B cell (primary cell): Measurements from ENCODE around the gene LSM4. TPM values are rescaled to one million over a fixed set of nuclear protein-coding genes. Genes with fewer than 3 reads are reported as not detected.

ENCODE experiments used
- ATAC-seq: fragments of 200-7000 bp; cut with Tn5 transposase; one replicate; pipeline ENCODE4 v1.10.0; 2021; ENCODE audit warnings: low read depth, mild to moderate bottlenecking, moderate number of reproducible peaks, moderate library complexity
- CTCF ChIA-PET: fragments of 350-600 bp; sonication (Branson Sonifier 250); formaldehyde crosslinking; loops from one replicate; lab custom pipeline; 2021; ENCODE audit warnings: antibody characterized with exemption, inconsistent platforms; lab: Charles Lee
- POLR2A ChIA-PET: fragments of 350-600 bp; sonication (Branson Sonifier 250); formaldehyde crosslinking; loops from one replicate; lab custom pipeline; 2021; ENCODE audit warnings: antibody characterized with exemption; lab: Charles Lee
- DNase-seq: peaks from one replicate; pipeline ENCODE4 v3.0.0; 2013
- H2AFZ ChIP-seq: 2 replicates; pipeline ENCODE4 v1.6.1; 2012; ENCODE audit warnings: mild to moderate bottlenecking, low read depth, low read length; ENCODE audit not compliant: insufficient read depth, poor library complexity, severe bottlenecking
- H3K27ac ChIP-seq, 2 donors: 1 replicate in 1 of 2; 2 replicates in 1 of 2; pipeline ENCODE4 v1.5.1; 2012 to 2013; ENCODE audit warnings: low read length in 2 of 2, mild to moderate bottlenecking in 2 of 2, moderate library complexity in 1 of 2
- H3K27me3 ChIP-seq, 4 experiments: fragments of 200-600 bp in 1 of 4; sonication (generic) in 1 of 4; replicated peaks in 1 of 4; 1 replicate in 2 of 4; 2 replicates in 2 of 4; pipeline versions ENCODE4 v1.6.1 to v1.7.0; 2013 to 2016; ENCODE audit warnings: low read length in 3 of 4, mild to moderate bottlenecking in 2 of 4, mixed read lengths in 1 of 4, moderate library complexity in 1 of 4; ENCODE audit not compliant: insufficient read depth in 4 of 4, control insufficient read depth in 3 of 4; ENCODE audit errors: control extremely low read depth in 1 of 4
- H3K36me3 ChIP-seq, 2 experiments: replicated peaks in 1 of 2; 1 replicate in 1 of 2; 2 replicates in 1 of 2; pipeline versions ENCODE4 v1.6.1 to v1.7.1; 2013; ENCODE audit warnings: low read length in 1 of 2; ENCODE audit not compliant: insufficient read depth in 2 of 2, control insufficient read depth in 1 of 2; ENCODE audit errors: control extremely low read depth in 1 of 2, extremely low read depth in 1 of 2
- H3K4me1 ChIP-seq, 2 donors: fragments of 200-600 bp in 1 of 2; sonication (generic) in 1 of 2; 1 replicate in 1 of 2; 2 replicates in 1 of 2; pipeline versions ENCODE4 v1.5.1 to v1.6.1; 2013 to 2017; ENCODE audit warnings: low read length in 2 of 2; ENCODE audit not compliant: control insufficient read depth in 2 of 2, insufficient read depth in 2 of 2
- H3K4me2 ChIP-seq: replicated peaks from 2 replicates; pipeline ENCODE3; 2012; ENCODE audit warnings: mild to moderate bottlenecking, low read depth, low read length; ENCODE audit not compliant: poor library complexity, severe bottlenecking
- H3K4me3 ChIP-seq, 5 experiments: fragments of 200-600 bp in 1 of 5; sonication (generic) in 1 of 5; 1 replicate in 3 of 5; 2 replicates in 2 of 5; pipeline versions ENCODE4 v1.5.1 to v1.7.0; 2011 to 2016; ENCODE audit warnings: low read length in 4 of 5, mild to moderate bottlenecking in 4 of 5, low read depth in 2 of 5, control low read depth in 1 of 5, moderate library complexity in 1 of 5; ENCODE audit not compliant: insufficient read depth in 1 of 5; ENCODE audit errors: control extremely low read depth in 1 of 5, extremely low read depth in 1 of 5
- H3K79me2 ChIP-seq: fragments of 200-600 bp; sonication (generic); one replicate; pipeline ENCODE4 v1.6.0; 2016; ENCODE audit warnings: low read length; ENCODE audit not compliant: control insufficient read depth, insufficient read depth
- H3K9ac ChIP-seq: fragments of 200-600 bp; sonication (generic); 2 replicates; pipeline ENCODE4 v1.6.1; 2017; ENCODE audit warnings: mild to moderate bottlenecking, low read length, moderate library complexity
- H3K9me3 ChIP-seq, 3 donors: one replicate each; pipeline versions ENCODE4 v1.6.1 to v1.7.1; 2013; ENCODE audit warnings: low read length in 2 of 3; ENCODE audit not compliant: control insufficient read depth in 2 of 3, insufficient read depth in 1 of 3; ENCODE audit errors: control extremely low read depth in 1 of 3
- H4K20me1 ChIP-seq: 2 replicates; pipeline ENCODE4 v1.6.0; 2012; ENCODE audit warnings: mild to moderate bottlenecking, low read length; ENCODE audit not compliant: insufficient read depth, control insufficient read depth, poor library complexity, severe bottlenecking
- H3K27ac Mint-ChIP-seq: one replicate; pipeline ENCODE4 v1.8.0; 2021; ENCODE audit warnings: mixed read lengths
- H3K27me3 Mint-ChIP-seq: one replicate; pipeline ENCODE4 v1.8.0; 2021; ENCODE audit warnings: mixed read lengths
- H3K4me1 Mint-ChIP-seq: one replicate; pipeline ENCODE4 v1.8.0; 2021; ENCODE audit warnings: mixed read lengths
- H3K4me3 Mint-ChIP-seq: one replicate; pipeline ENCODE4 v1.8.0; 2021; ENCODE audit warnings: mixed read lengths
- H3K9me3 Mint-ChIP-seq: one replicate; pipeline ENCODE4 v1.8.0; 2022; ENCODE audit warnings: mixed read lengths; ENCODE audit not compliant: insufficient read depth
- CTCF ChIP-seq: fragments of 200-600 bp; IDR thresholded peaks from one replicate; pipeline ENCODE4 v1.8.0; 2022; ENCODE audit warnings: antibody characterized with exemption, mild to moderate bottlenecking
- EZH2 ChIP-seq: IDR thresholded peaks from 2 replicates; pipeline ENCODE4 v1.6.1; 2012; ENCODE audit warnings: borderline replicate concordance, low read depth, mild to moderate bottlenecking, moderate library complexity, low read length; ENCODE audit not compliant: insufficient read depth, poor library complexity, severe bottlenecking
- WGBS: methylation state at CpG from one replicate; pipeline ENCODE4 v1.1.5; 2013; ENCODE audit warnings: missing lambda C conversion rate; ENCODE audit not compliant: insufficient coverage; 5-methylcytosine and 5-hydroxymethylcytosine counted together
- intact Hi-C: fragments of 100-400 bp; cut with micrococcal nuclease; formaldehyde crosslinking; loops from one replicate; pipeline ENCODE4 v1.10.0; 2022
- polyA plus RNA-seq: library from polyadenylated mRNA; depleted of rRNA; stranded (reverse); fragments of >200 nt; gene quantifications from 2 replicates; pipeline ENCODE4 v1.2.3, GENCODE V29; 2012
- total RNA-seq, 2 donors: library from RNA; stranded (reverse); fragments of 120-200 nt in 1 of 2; gene quantifications; 1 replicate in 1 of 2; 2 replicates in 1 of 2; pipeline versions ENCODE4 v1.2.3 to v1.2.4, GENCODE V29; 2013 to 2022

Gene LSM4
- total and polyA plus RNA-seq, 2 donors (not counting 1 experiment from before 2014, with no cell fraction given) = 66.3 to 86.1 TPM

GRCh38 chr19:18309525-18310064, 13.3 kb downstream of the LSM4 start:
- Histone ChIP-seq H3K36me3 (peaks cover 0 to 38% of the 10 kb centered on the region in 2 experiments), H3K4me2 (no peak overlapping the region), H3K9ac (no peak overlapping the region), H3K79me2 (peaks cover 18% of the 10 kb centered on the region), H3K4me1 (peaks cover 30 to 41% of the 10 kb centered on the region in 2 donors), H3K27ac (no peak overlapping the region), H4K20me1 (no peaks in the 10 kb centered on the region), H3K27me3 (no peaks in the 10 kb centered on the region), H2AFZ (no peak overlapping the region), H3K4me3 (no peak overlapping the region), H3K9me3 (no peaks in the 10 kb centered on the region)
- intact Hi-C loops = no loop called here
- WGBS = 98% methylated on average over 33 of the region's 33 CpGs
- no peak for TF ChIP-seq CTCF
- TF ChIP-seq EZH2 = no peak
- H3K4me3 Mint-ChIP-seq = no peak overlapping the region
- DNase-seq (no peak), ATAC-seq (no peak)
- no peak overlapping the region for H3K27ac Mint-ChIP-seq
- peaks cover 36% of the 10 kb centered on the region for H3K4me1 Mint-ChIP-seq
- H3K27me3 Mint-ChIP-seq = no peaks in the 10 kb centered on the region
- H3K9me3 Mint-ChIP-seq = no peaks in the 10 kb centered on the region
- POLR2A ChIA-PET = interaction anchor here (0.6 to 4.7 kb wide), 4 partner anchors 18 to 250 kb away, joined by 3 to 63 read pairs (median 3); partner anchors contain the start of gene JUND
- CTCF ChIA-PET = interaction anchor here (1.1 to 3.4 kb wide), 5 partner anchors 13 to 30 kb away, joined by 3 to 51 read pairs (median 4); partner anchors contain the start of genes JUND and LSM4

DNA sequence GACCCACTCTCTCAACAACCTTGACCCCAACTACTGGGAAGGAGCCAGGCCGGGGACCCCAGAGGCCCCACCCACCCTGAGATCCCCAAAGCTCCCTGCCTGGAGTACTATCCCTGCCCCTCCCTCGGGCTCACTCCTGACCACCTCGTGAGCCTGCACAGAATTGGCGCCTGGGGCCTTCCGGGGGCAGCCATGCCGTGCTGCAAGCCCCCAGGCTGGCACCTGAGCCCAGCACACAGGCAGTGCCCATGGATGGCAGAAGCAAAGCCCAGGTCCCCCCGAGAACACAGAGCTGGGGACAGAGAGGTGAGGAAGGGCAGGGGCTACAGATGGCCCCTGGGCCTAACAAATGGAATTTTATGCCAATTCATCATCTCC, 13.9 kb downstream of the LSM4 start:
- Histone ChIP-seq H3K4me3 (no peak overlapping the region), H3K4me2 (no peak overlapping the region), H3K4me1 (peaks cover 35 to 48% of the 10 kb centered on the region in 2 donors), H3K9ac (no peak overlapping the region), H3K9me3 (no peaks in the 10 kb centered on the region), H3K27ac (no peak overlapping the region), H3K36me3 (peaks cover 0 to 36% of the 10 kb centered on the region in 2 experiments), H3K27me3 (no peaks in the 10 kb centered on the region), H2AFZ (no peak overlapping the region), H4K20me1 (no peaks in the 10 kb centered on the region), H3K79me2 (peaks cover 13% of the 10 kb centered on the region)
- 97% methylated on average over 5 of the region's 7 CpGs for WGBS
- Mint-ChIP-seq H3K4me1 (peaks cover 40% of the 10 kb centered on the region), H3K27me3 (no peaks in the 10 kb centered on the region), H3K4me3 (no peak overlapping the region), H3K9me3 (no peaks in the 10 kb centered on the region), H3K27ac (no peak overlapping the region)
- no peak for DNase-seq
- no peak for ATAC-seq
- TF ChIP-seq CTCF = no peak
- no peak for TF ChIP-seq EZH2
- ChIA-PET CTCF (interaction anchor here (1.0 to 3.4 kb wide), 4 partner anchors 13 to 37 kb away, joined by 3 to 51 read pairs (median 4); partner anchors contain the start of gene JUND), POLR2A (interaction anchor here (1.1 to 4.7 kb wide), 4 partner anchors 13 to 35 kb away, joined by 3 to 63 read pairs (median 14); partner anchors contain the start of genes IQCN, JUND and LSM4)
- intact Hi-C loops = no loop called here
